Endothelial cell of umbilical vein (primary cell): ENCODE data around the gene SLC44A1. TPM values are rescaled to one million over a fixed set of nuclear protein-coding genes. Genes with fewer than 3 reads are reported as not detected.

Experiments used
- BruUV-seq: library from RNA; stranded (reverse); fragments of 400-500 nt; replicated peaks from 2 replicates; lab custom pipeline; 2021; lab: Mats Ljungman, UMichigan
- CTCF ChIA-PET: fragments of 300-600, 350-600 bp; sonication (Branson Sonifier 250); formaldehyde crosslinking; loops from one replicate; lab custom pipeline; 2021; ENCODE audit warnings: antibody characterized with exemption, inconsistent platforms; lab: Charles Lee
- POLR2A ChIA-PET: fragments of 300-600, 350-600 bp; sonication (Branson Sonifier 250); formaldehyde crosslinking; loops from one replicate; lab custom pipeline; 2021; ENCODE audit warnings: antibody characterized with exemption, inconsistent platforms; lab: Charles Lee
- DNase-seq: peaks from one replicate; pipeline ENCODE4 v3.0.0-alpha.2; 2011; ENCODE audit warnings: low read depth, low spot score
- FAIRE-seq: peaks from 2 replicates; lab custom pipeline; 2011; peaks lifted over from hg19 to GRCh38; lab: Jason Lieb, UNC
- H2AFZ ChIP-seq: 2 replicates; pipeline ENCODE4 v1.6.0; 2012; ENCODE audit warnings: low read depth, low read length, control low read depth, inconsistent platforms
- H3K27ac ChIP-seq: 2 replicates; pipeline ENCODE4 v1.5.1; 2011; ENCODE audit warnings: low read depth, mild to moderate bottlenecking, control low read depth, low read length, moderate library complexity; ENCODE audit not compliant: insufficient read depth
- H3K27me3 ChIP-seq, 2 experiments: 2 replicates each; pipeline versions ENCODE4 v1.6.0 to v1.6.1; 2011; ENCODE audit warnings: low read length in 2 of 2, mixed read lengths in 1 of 2; ENCODE audit not compliant: control insufficient read depth in 2 of 2, insufficient read depth in 2 of 2
- H3K36me3 ChIP-seq, 2 experiments: 2 replicates in 1 of 2; 3 replicates in 1 of 2; pipeline ENCODE4 v1.5.1; 2011; ENCODE audit warnings: low read length in 2 of 2, mild to moderate bottlenecking in 1 of 2, moderate library complexity in 1 of 2; ENCODE audit not compliant: control insufficient read depth in 2 of 2, insufficient read depth in 2 of 2; ENCODE audit errors: extremely low read depth in 1 of 2
- H3K4me1 ChIP-seq: 3 replicates; pipeline ENCODE4 v1.5.1; 2011; ENCODE audit warnings: mild to moderate bottlenecking, low read length; ENCODE audit not compliant: control insufficient read depth, insufficient read depth; ENCODE audit errors: extremely low read depth
- H3K4me2 ChIP-seq: 2 replicates; pipeline ENCODE4 v1.6.1; 2011; ENCODE audit warnings: low read length, control low read depth, mixed read lengths; ENCODE audit not compliant: insufficient read depth
- H3K4me3 ChIP-seq, 3 experiments: fragments of 200-600 bp in 1 of 3; sonication (generic), shearing (Covaris generic) in 1 of 3; replicated peaks in 1 of 3; 2 replicates each; pipeline ENCODE4 v1.5.1; 2011 to 2016; ENCODE audit warnings: control low read depth in 3 of 3, low read length in 3 of 3, mild to moderate bottlenecking in 2 of 3, inconsistent platforms in 1 of 3, low read depth in 1 of 3, moderate library complexity in 1 of 3; ENCODE audit not compliant: insufficient read depth in 1 of 3
- H3K79me2 ChIP-seq: 2 replicates; pipeline ENCODE4 v1.6.0; 2012; ENCODE audit warnings: low read length, inconsistent platforms; ENCODE audit not compliant: control insufficient read depth, insufficient read depth
- H3K9ac ChIP-seq: replicated peaks from 2 replicates; pipeline ENCODE3; 2011; ENCODE audit warnings: low read length, control low read depth; ENCODE audit not compliant: insufficient read depth; ENCODE audit errors: extremely low read depth
- H3K9me1 ChIP-seq: replicated peaks from 3 replicates; pipeline ENCODE4 v1.6.0; 2011; ENCODE audit warnings: mild to moderate bottlenecking, low read length; ENCODE audit not compliant: control insufficient read depth, insufficient read depth; ENCODE audit errors: extremely low read depth
- H3K9me3 ChIP-seq: replicated peaks from 2 replicates; pipeline ENCODE4 v1.5.1; 2012; ENCODE audit warnings: low read length, inconsistent platforms; ENCODE audit not compliant: control insufficient read depth, insufficient read depth
- H4K20me1 ChIP-seq: replicated peaks from 2 replicates; pipeline ENCODE3; 2011; ENCODE audit warnings: mild to moderate bottlenecking, low read length; ENCODE audit not compliant: control insufficient read depth, insufficient read depth; ENCODE audit errors: extremely low read depth
- EZH2 ChIP-seq: IDR thresholded peaks from 2 replicates; pipeline ENCODE4 v1.6.1; 2012; ENCODE audit warnings: borderline replicate concordance, low read depth, mild to moderate bottlenecking, moderate library complexity, low read length, inconsistent platforms; ENCODE audit not compliant: severe bottlenecking
- FOS ChIP-seq: IDR thresholded peaks from 2 replicates; pipeline ENCODE4 v1.6.1; 2011; ENCODE audit warnings: mild to moderate bottlenecking, low read length, moderate library complexity, borderline replicate concordance; ENCODE audit not compliant: insufficient read depth
- GATA2 ChIP-seq: IDR thresholded peaks from 2 replicates; pipeline ENCODE4 v1.7.0; 2011; ENCODE audit warnings: low read depth, mild to moderate bottlenecking, moderate library complexity, mixed read lengths, low read length; ENCODE audit not compliant: insufficient read length, insufficient read depth
- JUN ChIP-seq: IDR thresholded peaks from 2 replicates; pipeline ENCODE4 v1.6.1; 2011; ENCODE audit warnings: borderline replicate concordance, low read depth; ENCODE audit not compliant: insufficient read length, insufficient read depth
- MAX ChIP-seq: IDR thresholded peaks from 2 replicates; pipeline ENCODE4 v1.6.1; 2011; ENCODE audit not compliant: insufficient read depth, insufficient read length
- MYC ChIP-seq: IDR thresholded peaks from one replicate; pipeline ENCODE4 v1.6.1; 2011; ENCODE audit warnings: mild to moderate bottlenecking, low read depth, low read length
- POLR2A ChIP-seq: IDR thresholded peaks from 2 replicates; pipeline ENCODE4 v1.6.1; 2012; ENCODE audit warnings: low read depth, mild to moderate bottlenecking, control low read depth, low read length
- POLR2AphosphoS5 ChIP-seq: IDR thresholded peaks from 2 replicates; pipeline ENCODE4 v1.6.1; 2012; ENCODE audit warnings: low read depth, mild to moderate bottlenecking, control low read depth, low read length, moderate library complexity; ENCODE audit not compliant: insufficient read depth
- dilution Hi-C: fragments of 300-500 bp; cut with MboI; formaldehyde crosslinking; loops from one replicate; pipeline ENCODE4 v1.15.0; 2019; ENCODE audit warnings: low sequenced_read_pairs; ENCODE audit not compliant: extremely low pct_ligation_motif_present
- intact Hi-C: fragments of 100-400 bp; cut with micrococcal nuclease; formaldehyde crosslinking; loops from one replicate; pipeline ENCODE4 v1.10.0; 2022
- polyA plus RNA-seq, 4 experiments: library from polyadenylated mRNA; depleted of rRNA in 3 of 4; stranded (reverse) in 3 of 4; unstranded in 1 of 4; fragments of >200 nt; gene quantifications; 2 replicates each; pipeline versions ENCODE4 v1.2.1 to v1.2.3, GENCODE V29; 2011 to 2012; ENCODE audit warnings: missing spikeins in 1 of 4
- total RNA-seq: library from RNA; stranded (reverse); gene quantifications from 2 replicates; pipeline ENCODE4 v1.2.3, GENCODE V29; 2021
- TF ChIP-seq, protein P1 (sequence below), 2 donors: IDR thresholded peaks; 1 replicate in 1 of 2; 2 replicates in 1 of 2; pipeline ENCODE4 v1.5.1; 2011; ENCODE audit warnings: low read length in 2 of 2, mild to moderate bottlenecking in 2 of 2, moderate library complexity in 2 of 2, control low read depth in 1 of 2, inconsistent platforms in 1 of 2, low read depth in 1 of 2; ENCODE audit not compliant: insufficient read depth in 1 of 2; ENCODE audit errors: extremely low read depth in 1 of 2

The SLC44A1 gene
- total and polyA plus RNA-seq, 2 donors (not counting 3 experiments of a cell fraction or from before 2014, with no cell fraction given), result 16.1 to 37.7 TPM

DNA sequence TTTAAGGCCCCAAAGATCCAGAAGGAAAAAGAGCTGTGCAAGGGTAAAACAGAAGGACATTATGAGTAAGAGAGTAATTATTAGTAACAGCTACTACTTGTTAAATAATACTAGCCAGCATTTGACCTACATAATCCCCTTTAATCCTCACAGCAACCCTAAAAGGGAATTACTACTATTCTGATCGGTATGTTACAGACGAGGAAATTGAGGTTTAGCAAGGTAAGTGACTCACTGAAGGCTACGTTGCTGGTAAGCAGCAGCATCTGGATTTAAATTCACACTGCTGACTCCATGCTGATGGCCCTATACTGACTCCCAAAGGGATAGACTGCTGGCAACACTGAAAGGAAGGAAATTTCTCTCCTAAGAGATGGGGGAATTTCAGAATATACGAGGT lies 199.7 kb downstream of the SLC44A1 start:
- FAIRE-seq, result no peak
- dilution Hi-C loops, result no loop called here
- H3K27ac ChIP-seq, result no peak overlapping the region

More for the DNA sequence above, 199.7 kb downstream of the SLC44A1 start:
- TF ChIP-seq JUN (no peak), POLR2A (no peak), MAX (no peak), EZH2 (no peak), GATA2 (no peak), FOS (no peak), MYC (no peak), POLR2AphosphoS5 (no peak)
- TF ChIP-seq, protein P1, sequence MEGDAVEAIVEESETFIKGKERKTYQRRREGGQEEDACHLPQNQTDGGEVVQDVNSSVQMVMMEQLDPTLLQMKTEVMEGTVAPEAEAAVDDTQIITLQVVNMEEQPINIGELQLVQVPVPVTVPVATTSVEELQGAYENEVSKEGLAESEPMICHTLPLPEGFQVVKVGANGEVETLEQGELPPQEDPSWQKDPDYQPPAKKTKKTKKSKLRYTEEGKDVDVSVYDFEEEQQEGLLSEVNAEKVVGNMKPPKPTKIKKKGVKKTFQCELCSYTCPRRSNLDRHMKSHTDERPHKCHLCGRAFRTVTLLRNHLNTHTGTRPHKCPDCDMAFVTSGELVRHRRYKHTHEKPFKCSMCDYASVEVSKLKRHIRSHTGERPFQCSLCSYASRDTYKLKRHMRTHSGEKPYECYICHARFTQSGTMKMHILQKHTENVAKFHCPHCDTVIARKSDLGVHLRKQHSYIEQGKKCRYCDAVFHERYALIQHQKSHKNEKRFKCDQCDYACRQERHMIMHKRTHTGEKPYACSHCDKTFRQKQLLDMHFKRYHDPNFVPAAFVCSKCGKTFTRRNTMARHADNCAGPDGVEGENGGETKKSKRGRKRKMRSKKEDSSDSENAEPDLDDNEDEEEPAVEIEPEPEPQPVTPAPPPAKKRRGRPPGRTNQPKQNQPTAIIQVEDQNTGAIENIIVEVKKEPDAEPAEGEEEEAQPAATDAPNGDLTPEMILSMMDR (IDR thresholded peaks at IDR 0.05; ENCODE audit: extremely low read depth in 1 of 2, insufficient read depth in 1 of 2, low read depth in 1 of 2, low read length in 2 of 2), result no peak
- H3K9me3 ChIP-seq, result no peaks in the 10 kb centered on the region
- intact Hi-C loops, result no loop called here
- H3K79me2 ChIP-seq, result peaks cover 9% of the 10 kb centered on the region
- no peaks in the 10 kb centered on the region for H3K27me3 ChIP-seq
- peaks cover 5% of the 10 kb centered on the region for H3K4me1 ChIP-seq
- DNase-seq, result no peak
- H2AFZ ChIP-seq, result no peak overlapping the region
- H3K9me1 ChIP-seq, result no peaks in the 10 kb centered on the region
- H3K4me3 ChIP-seq, result no peak overlapping the region
- no TSS peak for BruUV-seq
- ChIA-PET CTCF (interaction anchor here (0.9 kb wide), 1 partner anchor 31 kb away, joined by 3 read pairs; no protein-coding TSS in a partner anchor), POLR2A (no interaction called here)
- no peaks in the 10 kb centered on the region for H3K36me3 ChIP-seq
- no peak overlapping the region for H3K9ac ChIP-seq
- H3K4me2 ChIP-seq, result no peak overlapping the region
- no peaks in the 10 kb centered on the region for H4K20me1 ChIP-seq
